ENCODE results near the gene CXorf66. TPM values are rescaled to one million over a fixed set of nuclear protein-coding genes. Genes with fewer than 3 reads are reported as not detected.

The CXorf66 gene
- total RNA-seq, 2 donors from 2014 or later, result not detected

GRCh38 chrX:139930401-139930800 lies 34.9 kb downstream of the CXorf66 start:
- Mint-ChIP-seq H3K9me3 (no peaks in the 10 kb centered on the region), H3K4me3 (peak overlapping the region; percentile 84), H3K27ac (no peak overlapping the region), H3K27me3 (ENCODE audit: insufficient read depth) (no peaks in the 10 kb centered on the region), H3K36me3 (ENCODE audit: low read depth) (peaks cover 8% of the 10 kb centered on the region), H3K4me1 (peaks cover 27% of the 10 kb centered on the region)
- DNase-seq, result no peak
- no peak overlapping the region for H3K27ac ChIP-seq (ENCODE audit: low read depth, low read length)
- no peak for TF ChIP-seq CTCF (conservative IDR thresholded peaks at IDR 0.05)
- peaks cover 4% of the 10 kb centered on the region for H3K4me1 ChIP-seq (ENCODE audit: control insufficient read depth, insufficient read depth, low read length)
- no peak overlapping the region for H3K9ac ChIP-seq (ENCODE audit: extremely low read depth, low read length, poor library complexity, severe bottlenecking)
- 47 to 80% methylated on average over 1 to 4 of the region's 4 CpGs for WGBS, 2 experiments (ENCODE audit: insufficient coverage in 1 of 2, insufficient read length in 1 of 2)
- no peaks in the 10 kb centered on the region for H3K36me3 ChIP-seq (ENCODE audit: control insufficient read depth, insufficient read depth, low read length)
- H3K4me3 ChIP-seq (ENCODE audit: low read length), result peak overlapping the region; percentile 79
- no peaks in the 10 kb centered on the region for H3K27me3 ChIP-seq (ENCODE audit: control insufficient read depth, insufficient read depth, low read length, poor library complexity, severe bottlenecking)
- H3K9me3 ChIP-seq (ENCODE audit: control insufficient read depth, low read length), result no peaks in the 10 kb centered on the region

DNA sequence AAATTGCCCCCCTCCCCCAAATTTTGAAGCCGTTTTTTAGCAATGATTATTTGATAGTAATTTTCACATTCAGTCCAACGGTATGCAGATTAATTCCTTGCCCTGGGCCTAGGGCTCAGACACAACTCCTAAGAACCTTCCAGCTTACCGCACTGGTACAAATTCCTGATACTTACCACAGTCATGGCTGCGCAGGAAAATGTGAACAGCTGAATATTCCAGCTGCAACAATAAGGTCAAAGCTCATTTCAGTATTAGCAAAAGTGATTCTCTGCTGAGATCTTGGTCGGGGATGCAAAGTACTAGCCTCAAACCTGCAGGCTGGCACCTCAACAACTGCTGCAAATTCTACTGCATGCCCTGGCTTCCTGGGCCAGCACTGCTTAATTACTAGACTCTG lies 35.4 kb downstream of the CXorf66 start:
- Mint-ChIP-seq H3K9me3 (no peaks in the 10 kb centered on the region), H3K36me3 (ENCODE audit: low read depth) (peaks cover 8% of the 10 kb centered on the region), H3K27ac (no peak overlapping the region), H3K27me3 (ENCODE audit: insufficient read depth) (no peaks in the 10 kb centered on the region), H3K4me1 (peaks cover 31% of the 10 kb centered on the region), H3K4me3 (peak overlapping the region; percentile 84)
- Histone ChIP-seq H3K36me3 (ENCODE audit: control insufficient read depth, insufficient read depth, low read length) (no peaks in the 10 kb centered on the region), H3K4me1 (ENCODE audit: control insufficient read depth, insufficient read depth, low read length) (peaks cover 4% of the 10 kb centered on the region), H3K4me3 (ENCODE audit: low read length) (no peak overlapping the region), H3K27me3 (ENCODE audit: control insufficient read depth, insufficient read depth, low read length, poor library complexity, severe bottlenecking) (no peaks in the 10 kb centered on the region), H3K27ac (ENCODE audit: low read depth, low read length) (no peak overlapping the region), H3K9me3 (ENCODE audit: control insufficient read depth, low read length) (no peaks in the 10 kb centered on the region), H3K9ac (ENCODE audit: extremely low read depth, low read length, poor library complexity, severe bottlenecking) (no peak overlapping the region)
- no peak for TF ChIP-seq CTCF (conservative IDR thresholded peaks at IDR 0.05)
- 78 to 86% methylated on average over 3 to 5 of the region's 5 CpGs for WGBS, 2 experiments (ENCODE audit: insufficient coverage in 1 of 2, insufficient read length in 1 of 2)
- DNase-seq, result no peak

DNA sequence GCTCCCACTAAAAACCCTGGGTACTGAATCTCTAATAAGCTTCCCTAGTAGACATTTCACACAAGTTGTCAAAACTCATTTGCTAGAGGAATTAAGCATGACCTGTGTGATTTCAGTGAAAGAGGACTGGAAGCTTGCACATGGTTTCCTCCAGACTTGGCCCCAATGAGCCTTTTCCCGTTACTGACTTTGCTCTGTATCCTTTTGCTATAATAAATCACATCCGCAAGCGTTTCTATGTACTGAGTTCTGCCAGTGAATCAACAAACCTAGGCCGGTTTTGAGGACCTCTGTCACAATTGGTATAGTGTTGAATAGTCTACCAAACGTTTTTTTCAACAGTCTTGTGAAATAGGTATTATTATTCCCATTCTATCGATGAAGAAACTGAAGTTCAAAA lies 40.6 kb downstream of the CXorf66 start:
- TF ChIP-seq CTCF (conservative IDR thresholded peaks at IDR 0.05), result no peak
- Mint-ChIP-seq H3K9me3 (no peaks in the 10 kb centered on the region), H3K4me1 (peaks cover 31% of the 10 kb centered on the region), H3K4me3 (no peak overlapping the region), H3K27me3 (ENCODE audit: insufficient read depth) (no peaks in the 10 kb centered on the region), H3K27ac (no peak overlapping the region), H3K36me3 (ENCODE audit: low read depth) (peaks cover 28% of the 10 kb centered on the region)
- Histone ChIP-seq H3K27ac (ENCODE audit: low read depth, low read length) (no peak overlapping the region), H3K9me3 (ENCODE audit: control insufficient read depth, low read length) (no peaks in the 10 kb centered on the region), H3K36me3 (ENCODE audit: control insufficient read depth, insufficient read depth, low read length) (no peaks in the 10 kb centered on the region), H3K9ac (ENCODE audit: extremely low read depth, low read length, poor library complexity, severe bottlenecking) (no peak overlapping the region), H3K4me1 (ENCODE audit: control insufficient read depth, insufficient read depth, low read length) (no peaks in the 10 kb centered on the region), H3K27me3 (ENCODE audit: control insufficient read depth, insufficient read depth, low read length, poor library complexity, severe bottlenecking) (no peaks in the 10 kb centered on the region), H3K4me3 (ENCODE audit: low read length) (no peak overlapping the region)
- 86% methylated on average over 6 of the region's 6 CpGs; no CpG with 5 or more reads in 1 of the 2 experiments for WGBS, 2 experiments (ENCODE audit: insufficient coverage in 1 of 2, insufficient read length in 1 of 2)
- no peak for DNase-seq

Measured in endodermal cell (in vitro differentiated cells).